Frontal cortex (tissue), 4 donors: ENCODE measurements around the gene OR4F17. TPM values are rescaled to one million over a fixed set of nuclear protein-coding genes. Genes with fewer than 3 reads are reported as not detected.
"Not testable (repeated sequence)": the region's sequence is repeated elsewhere in the genome, so short reads cannot be mapped to it uniquely, and the experiment has no call there.

Experiments used
- DNase-seq, 2 donors: peaks; one replicate each; pipeline ENCODE4 v3.0.0; 2012; ENCODE audit warnings: low spot score in 2 of 2
- FAIRE-seq: peaks from 2 replicates; lab custom pipeline; 2012; peaks lifted over from hg19 to GRCh38; lab: Jason Lieb, UNC
- total RNA-seq: library from RNA; depleted of rRNA; stranded (reverse); fragments of >200 nt; gene quantifications from one replicate; pipeline ENCODE4 v1.2.3, GENCODE V29; 2014
- donor health status: control.
- donor health status: control.
- donor health status: control.

Gene OR4F17
- total RNA-seq: not detected

DNA sequence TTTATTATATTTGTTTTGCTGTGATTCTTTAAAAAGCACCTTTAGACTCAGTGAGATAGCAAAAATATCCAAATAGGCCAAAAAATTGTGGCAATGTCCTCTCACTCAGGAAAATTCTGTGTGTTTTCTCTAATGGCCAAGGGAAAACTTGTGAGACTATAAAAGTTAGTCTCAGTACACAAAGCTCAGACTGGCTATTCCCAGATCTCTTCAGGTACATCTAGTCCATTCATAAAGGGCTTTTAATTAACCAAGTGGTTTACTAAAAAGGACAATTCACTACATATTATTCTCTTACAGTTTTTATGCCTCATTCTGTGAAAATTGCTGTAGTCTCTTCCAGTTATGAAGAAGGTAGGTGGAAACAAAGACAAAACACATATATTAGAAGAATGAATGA lies at the start of gene OR4F17:
Gene OR4F17 (plus strand): TSS at position 301 of the 400 bp plus-strand sequence. CDS start 3,575 bp downstream, outside the sequence.
- FAIRE-seq, DNase-seq: not testable (repeated sequence)

GRCh38 chr19:70793-71192 lies 36.1 kb upstream of the OR4F17 start:
- not testable (repeated sequence) for DNase-seq, FAIRE-seq

- FAIRE-seq, DNase-seq: not testable (repeated sequence)
Measured at GRCh38 chr19:82864-83263, 24.0 kb upstream of the OR4F17 start.

GRCh38 chr19:83626-84025 lies 23.3 kb upstream of the OR4F17 start:
- FAIRE-seq: not testable (repeated sequence)

GRCh38 chr19:90678-91077 lies 16.2 kb upstream of the OR4F17 start:
- not testable (repeated sequence) for FAIRE-seq

More at GRCh38 chr19:83626-84025, 23.3 kb upstream of the OR4F17 start:
- DNase-seq: not testable (repeated sequence)

DNA sequence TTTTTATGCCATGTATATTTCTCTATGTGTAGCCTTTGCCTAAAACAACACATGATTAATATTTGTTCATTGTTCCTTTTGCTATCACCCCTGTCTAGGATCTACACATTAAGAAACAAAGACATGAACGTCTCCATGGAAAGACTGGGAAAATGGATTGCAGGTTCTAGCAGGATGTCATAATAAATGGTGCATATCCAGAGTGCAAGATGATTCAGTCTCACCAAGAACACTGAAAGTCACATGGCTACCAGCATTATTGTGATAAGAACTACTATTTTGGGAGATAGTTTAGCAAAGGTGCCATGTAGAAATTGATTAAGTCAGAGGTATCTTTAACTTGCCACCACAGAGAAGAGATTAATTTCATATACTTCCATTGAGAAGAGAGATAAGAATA lies 12.1 kb upstream of the OR4F17 start:
- not testable (repeated sequence) for DNase-seq, FAIRE-seq

More at GRCh38 chr19:90678-91077, 16.2 kb upstream of the OR4F17 start:
- DNase-seq: not testable (repeated sequence)

- not testable (repeated sequence) for FAIRE-seq, DNase-seq
Measured at GRCh38 chr19:97647-98046, 9.3 kb upstream of the OR4F17 start.

DNA sequence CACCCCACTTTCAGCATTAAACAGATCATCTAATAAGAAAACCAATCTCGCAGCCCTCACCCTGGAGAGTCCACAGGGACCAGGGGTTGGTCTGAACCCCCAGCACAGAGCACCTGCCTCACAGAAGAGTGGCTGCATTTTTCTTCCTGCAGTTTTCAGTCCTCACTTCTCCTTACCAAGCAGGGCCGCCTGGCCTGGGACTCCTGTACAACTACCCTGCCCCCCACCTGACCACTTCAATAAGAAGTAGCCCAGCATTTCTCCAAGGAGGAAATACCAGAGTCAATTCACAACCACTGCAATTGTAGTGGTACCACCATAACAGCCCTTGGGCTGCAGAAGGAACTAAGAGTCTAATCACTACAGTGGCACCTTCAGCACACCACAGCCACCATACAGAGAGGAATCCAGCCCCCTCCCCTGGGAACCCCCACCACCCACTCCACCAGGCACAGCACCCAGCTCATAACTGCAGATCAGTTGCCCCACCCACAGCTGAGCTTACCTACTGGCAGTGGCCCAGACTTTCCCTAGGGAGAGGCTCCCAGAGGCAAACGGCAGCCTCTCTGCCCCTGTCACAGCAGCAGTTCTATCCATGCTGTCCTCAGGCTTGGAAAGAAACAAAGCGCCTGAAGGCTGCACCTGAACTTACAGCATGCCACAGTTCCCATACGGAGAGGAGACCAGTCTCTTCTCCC lies 13.7 kb downstream of the OR4F17 start:
- not testable (repeated sequence) for DNase-seq

More for the DNA sequence above, 13.7 kb downstream of the OR4F17 start:
- FAIRE-seq: not testable (repeated sequence)

Other genes with a start within 250 kb of the OR4F17 start
- gene PLPP2, start 184.3 kb downstream of the OR4F17 start, total RNA-seq: 2.4 TPM
- 3.7 TPM for gene MIER2, start 237.7 kb downstream of the OR4F17 start, total RNA-seq